Glomerular endothelial cell (primary cell): ENCODE results near the gene ASH1L. TPM values are rescaled to one million over a fixed set of nuclear protein-coding genes. Genes with fewer than 3 reads are reported as not detected.
"Not testable (repeated sequence)": the region's sequence is repeated elsewhere in the genome, so short reads cannot be mapped to it uniquely, and the experiment has no call there.

Experiments used
- DNase-seq: peaks from one replicate; pipeline ENCODE4 v3.0.0-alpha.2; 2011; ENCODE audit warnings: low read depth, low spot score; ENCODE audit errors: extremely low read depth
- total RNA-seq: library from RNA; depleted of rRNA; stranded (reverse); fragments of >200 nt; gene quantifications from 2 replicates; pipeline ENCODE4 v1.2.3, GENCODE V29; 2015

ASH1L gene
- total RNA-seq, 1 donor from 2014 or later: 26.6 TPM

GRCh38 chr1:155339515-155340097, 223.0 kb downstream of the ASH1L start:
- DNase-seq: no peak

- DNase-seq: no peak
Measured at GRCh38 chr1:155334962-155335361, 227.6 kb downstream of the ASH1L start.

- no peak for DNase-seq
Measured at GRCh38 chr1:155329980-155330598, 232.5 kb downstream of the ASH1L start.

GRCh38 chr1:155328856-155329255, 233.7 kb downstream of the ASH1L start:
- not testable (repeated sequence) for DNase-seq

- no peak for DNase-seq
Measured at GRCh38 chr1:155327981-155328380, 234.6 kb downstream of the ASH1L start.

- no peak for DNase-seq
Measured at GRCh38 chr1:155326631-155327037, 236.0 kb downstream of the ASH1L start.

- DNase-seq: no peak
Measured at GRCh38 chr1:155326020-155326526, 236.5 kb downstream of the ASH1L start.

- DNase-seq: no peak
Measured at GRCh38 chr1:155325603-155325893, 237.1 kb downstream of the ASH1L start.

GRCh38 chr1:155324717-155325602, 237.6 kb downstream of the ASH1L start:
- DNase-seq: no peak

GRCh38 chr1:155324037-155324716, 238.4 kb downstream of the ASH1L start:
- DNase-seq: peak; percentile 42

- no peak for DNase-seq
Measured at GRCh38 chr1:155323729-155324036, 238.9 kb downstream of the ASH1L start.

- no peak for DNase-seq
Measured at GRCh38 chr1:155322953-155323728, 239.5 kb downstream of the ASH1L start.

- no peak for DNase-seq
Measured at GRCh38 chr1:155322571-155322952, 240.0 kb downstream of the ASH1L start.

- no peak for DNase-seq
Measured at GRCh38 chr1:155321639-155322503, 240.7 kb downstream of the ASH1L start.

GRCh38 chr1:155320661-155321617, 241.7 kb downstream of the ASH1L start, which contains the start of gene RUSC1:
TSS of gene RUSC1 (plus strand) at chr1:155320894. CDS start at chr1:155321774, 880 bp downstream.
- DNase-seq: no peak

GRCh38 chr1:155320252-155320651, 242.4 kb downstream of the ASH1L start:
- no peak for DNase-seq

- no peak for DNase-seq
Measured at GRCh38 chr1:155319536-155319935, 243.1 kb downstream of the ASH1L start.

GRCh38 chr1:155318082-155318481, 244.5 kb downstream of the ASH1L start:
- no peak for DNase-seq
